ENCODE results near the gene PTMA.

Gene PTMA

DNA sequence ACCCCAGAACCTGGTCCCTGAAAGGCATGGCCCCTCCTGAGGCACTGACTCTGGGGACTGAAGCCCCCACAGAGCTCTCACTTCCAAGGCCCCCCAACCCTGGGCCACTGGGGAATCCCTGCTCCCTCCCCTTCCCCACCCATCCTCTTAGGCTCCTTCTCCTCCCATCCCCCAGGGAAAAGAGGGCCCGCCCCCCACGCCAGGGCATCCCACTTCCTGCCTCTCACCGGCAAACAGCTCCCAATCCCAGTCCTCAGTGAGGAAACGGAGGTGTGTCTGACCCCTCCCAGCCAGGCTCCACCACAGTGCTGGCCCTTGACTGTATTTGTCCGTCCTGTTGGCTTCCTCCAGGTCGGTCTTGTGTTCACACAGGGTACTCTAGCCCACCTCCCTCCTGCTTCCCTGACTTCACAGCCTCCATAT lies 35.0 kb upstream of the PTMA start:
- DNase-seq (ENCODE audit: low read depth, low spot score) = no peak
- no peak overlapping the region for H3K4me3 ChIP-seq (ENCODE audit: low read length)

DNA sequence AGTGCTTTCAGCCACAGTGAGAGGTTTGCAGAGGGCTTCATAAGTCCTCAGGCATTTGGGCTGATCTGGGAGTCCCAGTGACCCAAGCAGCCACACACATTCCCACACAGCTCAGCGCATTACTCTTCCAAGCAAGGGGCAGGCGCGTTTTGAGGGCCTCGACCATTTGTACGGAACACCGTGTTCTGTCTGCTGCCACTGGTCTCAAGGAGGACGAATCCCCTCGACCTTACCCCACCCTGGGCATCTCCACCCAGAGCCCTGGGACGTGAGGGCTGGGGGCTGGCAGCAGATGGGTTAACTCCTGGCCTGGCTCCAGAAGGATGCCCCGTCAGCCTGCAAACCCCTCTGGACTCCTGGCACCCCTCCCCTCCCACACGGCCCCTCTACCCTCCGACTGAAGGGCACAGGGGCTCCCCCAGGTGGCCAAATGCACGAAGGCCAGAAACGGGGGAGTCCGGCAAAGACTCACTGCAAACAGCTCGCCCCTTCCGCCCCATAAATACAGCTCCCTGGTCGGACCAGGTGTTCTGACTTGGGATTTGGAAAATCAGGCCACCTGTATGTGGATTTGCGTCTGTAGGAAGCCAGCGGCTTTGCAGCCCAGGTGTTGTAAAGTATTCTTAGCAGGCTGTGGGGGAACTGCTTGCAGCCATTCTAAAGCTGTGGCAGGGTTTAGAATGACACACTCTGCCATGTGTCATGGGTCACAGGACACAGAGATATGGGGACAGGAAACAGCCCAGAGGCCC lies 33.6 kb upstream of the PTMA start:
- H3K4me3 ChIP-seq (ENCODE audit: low read length) = no peak overlapping the region
- DNase-seq (ENCODE audit: low read depth, low spot score) = peak; percentile 35

DNA sequence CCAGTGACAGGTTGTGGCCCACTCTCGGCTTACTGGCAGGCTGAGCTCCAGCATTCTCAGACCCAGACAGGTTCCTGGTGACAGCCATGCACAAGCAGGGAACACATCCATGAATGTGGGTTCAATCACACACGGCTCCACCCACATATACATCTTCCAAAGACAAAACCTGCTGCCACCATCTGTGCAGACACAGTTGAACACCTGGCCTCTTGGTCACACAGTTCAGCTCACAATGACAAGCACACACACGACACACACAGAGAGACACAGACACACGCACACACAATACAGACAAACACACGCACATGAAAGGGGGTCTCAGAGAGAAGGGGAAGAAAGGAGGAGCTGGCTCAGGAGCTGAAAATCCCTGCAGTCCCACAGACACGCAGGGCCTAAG lies 32.1 kb upstream of the PTMA start:
- no peak for DNase-seq (ENCODE audit: low read depth, low spot score)
- no peak overlapping the region for H3K4me3 ChIP-seq (ENCODE audit: low read length)

DNA sequence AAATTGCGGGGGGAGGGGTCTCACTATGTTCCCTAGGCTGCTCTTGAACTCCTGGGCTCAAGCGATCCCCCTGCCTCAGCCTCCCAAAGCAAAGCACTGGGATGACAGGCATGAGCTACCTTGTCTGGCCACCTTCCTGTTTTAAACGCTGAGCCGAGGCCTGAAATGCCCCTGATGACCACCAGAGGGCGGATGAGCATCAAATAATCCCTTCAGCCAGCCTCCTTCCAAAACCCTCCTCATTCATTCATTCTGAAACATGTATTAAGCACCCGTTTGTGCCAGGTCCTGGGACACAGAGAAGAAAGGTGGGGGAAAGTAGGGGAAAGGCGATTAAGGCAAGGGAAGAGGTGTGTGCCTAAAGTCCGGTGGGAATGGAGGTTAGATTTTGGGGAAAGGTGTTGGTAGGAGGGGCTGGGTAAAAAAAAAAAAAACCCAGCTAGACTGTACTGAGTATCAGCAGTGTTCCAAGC lies 30.7 kb upstream of the PTMA start:
- no peak overlapping the region for H3K4me3 ChIP-seq (ENCODE audit: low read length)
- peak; percentile 82 for DNase-seq (ENCODE audit: low read depth, low spot score)

DNA sequence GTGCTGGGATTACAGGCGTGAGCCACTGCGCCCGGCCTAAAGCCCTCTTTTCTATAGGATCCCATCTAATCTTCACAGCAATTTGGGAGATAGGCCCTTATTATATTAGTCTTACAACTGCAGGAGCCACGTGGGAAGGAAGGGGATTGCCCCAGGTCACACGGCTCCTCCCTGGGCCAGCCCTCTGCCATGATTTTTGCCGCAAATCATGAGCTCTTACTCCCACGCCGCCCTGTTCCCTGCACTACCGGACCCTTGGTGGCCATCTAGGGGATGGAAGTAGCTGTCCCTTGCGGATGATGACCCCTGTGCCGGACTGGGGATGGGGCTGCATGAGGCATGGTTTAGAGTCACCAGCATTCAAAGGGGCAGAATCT lies 28.4 kb upstream of the PTMA start:
- H3K4me3 ChIP-seq (ENCODE audit: low read length) = no peak overlapping the region
- no peak for DNase-seq (ENCODE audit: low read depth, low spot score)

DNA sequence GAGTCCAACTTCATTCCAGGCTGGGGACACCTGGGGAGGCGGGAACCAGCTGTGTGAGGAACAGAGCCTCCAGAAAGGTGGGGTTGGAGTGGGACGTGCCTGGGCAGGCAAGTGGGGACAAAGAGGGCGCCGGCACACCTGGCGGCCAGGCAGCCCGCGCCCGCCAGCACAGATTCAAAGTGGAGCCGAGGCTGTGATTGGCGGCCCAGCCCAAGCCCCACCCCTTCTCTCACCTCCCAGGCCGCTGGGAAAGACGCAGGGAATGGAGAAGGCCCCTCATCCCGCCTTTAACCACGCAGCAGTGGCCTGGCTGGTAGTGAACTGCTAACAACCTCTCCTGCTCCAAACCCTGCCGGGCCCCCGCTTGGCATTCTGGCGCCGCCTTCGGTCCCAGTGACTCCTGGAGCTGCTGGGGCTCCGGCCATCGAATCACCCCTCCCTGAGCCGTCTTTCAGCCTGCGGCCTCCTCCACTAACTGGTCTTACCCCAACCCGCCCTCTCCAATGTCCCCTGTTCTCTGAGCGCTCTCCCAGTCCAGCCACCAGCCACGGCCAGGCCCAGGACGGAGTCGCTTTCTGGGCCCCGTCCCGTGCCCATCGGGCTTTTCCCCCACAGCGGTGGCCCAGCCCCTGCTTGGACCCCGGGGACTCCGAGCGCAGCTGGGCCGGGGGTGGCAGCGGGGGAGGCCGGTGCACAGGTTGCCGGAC lies 27.9 kb upstream of the PTMA start:
- H3K4me3 ChIP-seq (ENCODE audit: low read length) = no peak overlapping the region
- DNase-seq (ENCODE audit: low read depth, low spot score) = no peak

DNA sequence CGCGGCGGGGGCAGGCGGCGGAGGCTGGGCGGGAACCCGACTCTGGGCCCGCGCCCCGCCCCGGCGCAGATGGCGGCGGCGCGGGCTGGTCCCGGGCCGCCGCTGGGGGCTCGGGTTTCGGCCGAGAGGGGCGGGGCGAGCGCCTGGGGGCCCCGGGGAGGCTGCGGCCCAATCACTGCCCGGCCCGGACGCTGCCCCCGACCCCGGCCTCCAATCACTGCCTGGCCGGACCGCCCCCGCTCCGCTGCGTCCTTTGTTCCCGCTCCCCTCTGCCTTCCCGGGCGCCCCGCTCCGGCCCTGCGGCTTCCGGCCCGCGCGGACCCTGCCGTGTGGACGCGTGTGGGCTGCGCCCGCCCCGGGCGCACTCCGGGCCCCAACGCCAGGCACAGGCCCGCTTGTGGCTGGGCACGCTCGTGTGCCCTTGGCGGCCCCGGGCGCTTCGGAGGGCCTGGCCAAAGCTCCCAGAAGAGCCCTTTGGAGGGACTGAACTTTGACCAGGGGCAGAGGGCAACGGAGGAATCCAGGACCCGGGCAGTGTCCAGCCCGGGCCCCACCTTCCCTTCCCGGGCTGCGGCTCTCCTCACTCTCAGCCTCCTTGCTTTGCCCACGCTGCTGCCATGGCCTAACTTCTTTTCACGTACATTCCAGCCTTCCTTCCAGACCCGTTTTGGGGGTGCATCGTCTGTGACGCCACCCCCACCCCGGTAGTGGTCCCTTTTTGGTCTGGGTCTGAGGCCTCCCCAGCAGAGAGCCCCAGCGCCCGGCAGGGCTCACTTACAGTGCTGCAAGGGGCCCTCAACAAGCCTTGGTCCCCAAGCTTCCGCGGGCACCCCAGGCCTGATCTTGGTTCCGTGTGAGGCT lies 27.1 kb upstream of the PTMA start:
- no peak for DNase-seq (ENCODE audit: low read depth, low spot score)
- H3K4me3 ChIP-seq (ENCODE audit: low read length) = no peak overlapping the region

DNA sequence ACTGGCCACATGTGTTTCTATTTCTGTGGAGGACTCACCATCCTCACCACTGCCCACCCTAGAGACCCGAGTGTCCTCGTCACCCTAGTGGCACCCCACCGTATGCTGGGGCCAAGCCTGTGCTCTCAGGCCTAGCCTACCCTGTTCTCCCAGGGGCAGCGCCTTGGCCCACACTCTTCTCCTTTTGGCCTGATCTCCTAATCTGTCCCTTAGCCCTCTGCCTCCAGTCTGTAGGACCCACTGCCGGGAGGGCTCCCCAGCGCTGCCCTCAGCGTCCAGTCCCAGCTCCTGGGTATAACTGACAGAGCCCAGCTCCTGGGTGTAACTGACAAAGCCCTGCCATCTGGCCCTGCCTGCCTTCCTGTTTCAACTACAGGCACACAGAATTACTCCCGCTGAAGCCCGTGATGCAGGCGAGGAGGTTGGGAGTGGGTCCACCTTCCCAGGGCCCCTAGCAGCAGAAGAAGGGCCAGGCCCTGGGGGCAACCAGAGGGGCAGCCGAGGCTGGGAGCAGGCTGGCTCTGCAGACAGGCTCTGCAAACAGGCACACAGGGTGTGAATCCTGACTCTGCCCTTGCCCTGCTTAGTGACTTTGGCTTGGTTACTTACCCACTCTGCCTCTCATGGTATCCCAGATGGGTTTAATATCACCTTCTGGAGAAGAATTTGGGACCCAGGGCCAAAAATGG lies 25.6 kb upstream of the PTMA start:
- no peak overlapping the region for H3K4me3 ChIP-seq (ENCODE audit: low read length)
- no peak for DNase-seq (ENCODE audit: low read depth, low spot score)

DNA sequence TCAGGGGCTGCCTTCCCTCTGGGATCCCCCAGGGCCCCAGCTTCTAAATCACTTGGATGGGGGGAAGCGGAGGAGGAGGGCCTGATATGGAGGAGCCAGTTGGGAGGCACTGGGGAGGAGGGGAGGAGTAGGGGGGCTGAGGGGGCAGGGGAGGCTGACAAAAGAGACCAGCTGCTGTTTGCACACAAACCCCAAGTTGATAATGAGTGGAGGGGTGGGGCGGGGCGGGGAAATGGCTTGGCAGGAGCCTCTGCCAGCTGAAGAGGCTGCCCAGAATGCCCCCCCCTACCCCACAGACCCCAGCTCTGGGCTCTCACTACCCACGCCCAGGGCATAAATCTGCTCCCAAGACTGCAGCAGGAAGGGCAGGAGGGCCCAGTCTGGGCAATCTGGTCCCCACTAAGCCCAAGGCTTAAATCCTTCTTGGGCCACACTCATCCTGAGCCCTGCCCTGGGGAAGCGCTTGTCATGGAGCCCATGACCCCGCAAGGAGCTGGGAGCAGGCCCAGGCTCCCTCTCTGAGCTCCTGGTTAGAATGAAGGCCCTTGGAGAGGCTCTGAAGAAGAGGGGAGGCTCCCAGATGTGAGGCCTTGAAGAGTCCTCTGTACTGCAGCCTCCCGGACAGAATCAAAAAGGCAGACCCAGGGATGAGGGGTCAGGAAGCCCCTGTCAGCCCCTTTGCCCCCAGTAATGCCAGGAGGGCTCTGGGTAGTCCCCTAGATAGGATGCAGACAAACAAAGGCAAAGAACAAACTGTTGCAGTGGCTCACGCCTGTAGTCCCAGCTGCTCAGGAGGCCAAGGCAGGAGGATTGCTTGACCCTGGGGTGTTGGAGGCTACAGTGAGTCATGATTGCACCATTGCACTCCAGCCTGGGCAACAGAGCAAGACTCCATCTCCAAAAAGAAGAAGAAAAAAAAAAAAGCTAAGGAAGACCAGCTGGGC lies 24.8 kb upstream of the PTMA start:
- peak overlapping the region; percentile 32 for H3K4me3 ChIP-seq (ENCODE audit: low read length)
- no peak for DNase-seq (ENCODE audit: low read depth, low spot score)

DNA sequence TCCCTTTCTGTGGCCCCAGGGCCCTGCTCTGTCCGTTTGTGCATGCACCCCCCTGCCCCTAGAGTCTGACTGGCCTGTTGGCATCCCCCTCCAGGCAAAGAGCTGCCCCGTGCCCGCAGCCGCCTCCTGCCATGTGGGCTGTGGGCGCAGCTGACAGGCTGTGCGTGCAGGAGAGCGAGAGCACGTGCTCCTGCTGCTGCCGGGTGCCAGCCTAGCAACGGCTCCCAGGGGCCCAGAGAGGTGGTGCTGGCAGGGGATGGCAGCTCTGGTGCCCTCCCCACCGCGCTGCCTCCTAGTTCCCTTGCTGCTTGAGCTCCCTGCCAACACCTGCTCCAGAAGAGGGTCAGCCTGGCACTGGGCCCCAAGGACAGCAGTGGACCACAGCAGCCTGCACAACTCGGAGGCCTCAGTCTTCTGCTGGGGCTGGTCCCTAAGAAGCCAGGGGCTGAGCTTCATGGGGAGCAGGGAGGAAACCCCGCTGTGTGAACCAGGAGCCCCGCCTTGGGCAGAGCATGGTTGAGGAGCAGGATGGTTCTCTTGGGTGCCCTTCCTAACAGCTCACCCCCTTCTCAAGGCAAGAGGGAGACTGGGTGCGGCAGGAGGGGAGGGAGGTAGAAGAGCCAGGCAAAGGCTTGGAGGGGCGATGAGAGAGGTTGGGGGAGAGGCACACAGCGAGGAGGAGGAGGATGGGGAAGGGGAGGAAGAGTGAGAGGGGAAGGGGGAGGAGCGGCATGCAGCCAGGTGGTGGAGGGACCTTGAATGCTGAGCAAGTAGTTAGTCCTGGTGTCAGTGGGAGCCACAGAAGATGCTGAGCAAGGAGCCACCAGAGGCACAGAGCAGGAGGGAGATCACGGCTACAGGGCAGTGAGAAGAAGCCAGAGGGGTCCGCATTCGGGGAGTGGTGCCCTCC lies 23.8 kb upstream of the PTMA start:
- H3K4me3 ChIP-seq (ENCODE audit: low read length) = peak overlapping the region; percentile 46
- DNase-seq (ENCODE audit: low read depth, low spot score) = peak; percentile 74

DNA sequence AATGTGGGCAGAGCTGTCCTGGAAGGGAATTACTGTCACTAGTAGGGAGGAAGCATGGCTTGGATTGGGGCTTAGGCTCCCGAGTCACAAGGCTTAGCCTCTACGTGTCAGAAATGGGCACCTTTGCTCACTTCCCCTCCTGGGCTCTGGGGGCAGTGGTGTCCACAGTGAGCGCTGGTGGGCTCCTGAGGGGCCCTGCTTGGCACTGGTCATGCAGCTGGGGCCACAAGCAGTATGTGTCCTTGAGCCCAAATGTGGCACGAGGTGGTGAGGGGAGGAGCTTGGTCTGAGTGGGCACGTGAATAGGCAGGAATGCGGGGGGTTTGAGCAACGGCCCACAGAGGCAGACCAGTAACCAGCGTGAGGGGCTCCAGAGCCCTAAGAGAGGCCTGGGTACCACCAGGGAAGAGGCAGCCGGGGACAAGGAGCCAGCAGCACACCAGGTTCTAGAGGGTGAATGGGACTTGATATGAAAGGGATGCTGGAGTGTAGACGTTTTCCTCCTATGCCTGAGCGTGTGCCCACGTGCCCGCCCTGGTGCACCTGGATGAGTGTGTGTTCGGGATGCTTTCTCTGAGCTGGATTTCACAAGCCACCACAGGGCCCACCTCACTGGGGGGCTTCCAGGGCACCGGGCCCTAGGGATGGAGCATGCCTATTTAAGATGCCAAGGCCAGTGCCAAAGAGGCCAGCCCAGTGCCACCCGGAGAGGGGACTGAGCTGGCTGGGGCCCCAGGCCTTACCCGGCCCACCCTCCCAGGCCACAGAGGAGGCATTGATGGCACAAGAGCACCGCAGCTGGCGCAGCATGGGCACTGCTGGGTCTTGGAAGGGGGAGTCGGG lies 22.8 kb upstream of the PTMA start:
- peak; percentile 40 for DNase-seq (ENCODE audit: low read depth, low spot score)
- H3K4me3 ChIP-seq (ENCODE audit: low read length) = peak overlapping the region; percentile 46

DNA sequence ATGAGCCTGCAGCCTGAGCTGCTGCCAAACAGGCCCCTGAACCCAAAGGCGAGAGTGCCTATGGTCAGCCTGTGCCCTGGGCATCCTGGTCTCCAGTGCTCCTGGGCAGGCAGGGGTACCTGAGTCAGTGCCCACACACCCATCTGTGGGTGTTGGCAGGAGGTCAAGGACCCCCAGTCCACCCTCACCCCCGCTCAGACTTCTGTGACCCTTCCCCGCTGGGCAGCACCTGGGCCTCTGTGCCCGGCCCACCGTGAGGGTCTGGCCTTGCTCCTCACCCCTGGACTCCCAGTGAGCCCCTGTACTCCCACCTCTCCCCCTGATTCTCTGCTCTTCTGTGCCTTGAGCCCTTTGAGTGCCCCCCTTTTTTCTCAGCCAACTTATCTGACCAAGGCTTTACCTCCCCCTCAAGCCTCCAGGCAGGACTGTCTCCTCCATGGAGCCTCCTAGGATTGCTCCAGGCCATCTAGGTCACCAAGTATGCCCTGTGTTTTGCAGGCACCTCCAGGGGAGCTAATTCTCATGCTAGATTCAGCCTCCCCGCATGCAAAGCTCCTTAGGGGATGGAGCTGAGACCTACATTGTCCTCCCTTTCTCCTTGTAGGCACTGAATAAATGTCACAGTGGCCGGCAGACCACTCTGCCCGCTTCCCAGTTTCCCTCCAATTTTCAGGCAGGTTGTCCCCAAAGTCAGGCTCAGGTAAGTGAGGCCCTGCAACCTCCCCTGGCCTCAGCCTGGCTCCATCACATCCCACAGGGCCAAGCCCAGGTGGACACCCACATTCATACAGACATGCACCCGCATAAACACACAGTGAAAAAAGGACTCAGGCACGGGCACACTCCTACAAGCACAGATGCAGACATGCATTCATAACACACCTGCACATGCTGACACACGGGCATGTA lies 21.9 kb upstream of the PTMA start:
- DNase-seq (ENCODE audit: low read depth, low spot score) = no peak
- no peak overlapping the region for H3K4me3 ChIP-seq (ENCODE audit: low read length)

DNA sequence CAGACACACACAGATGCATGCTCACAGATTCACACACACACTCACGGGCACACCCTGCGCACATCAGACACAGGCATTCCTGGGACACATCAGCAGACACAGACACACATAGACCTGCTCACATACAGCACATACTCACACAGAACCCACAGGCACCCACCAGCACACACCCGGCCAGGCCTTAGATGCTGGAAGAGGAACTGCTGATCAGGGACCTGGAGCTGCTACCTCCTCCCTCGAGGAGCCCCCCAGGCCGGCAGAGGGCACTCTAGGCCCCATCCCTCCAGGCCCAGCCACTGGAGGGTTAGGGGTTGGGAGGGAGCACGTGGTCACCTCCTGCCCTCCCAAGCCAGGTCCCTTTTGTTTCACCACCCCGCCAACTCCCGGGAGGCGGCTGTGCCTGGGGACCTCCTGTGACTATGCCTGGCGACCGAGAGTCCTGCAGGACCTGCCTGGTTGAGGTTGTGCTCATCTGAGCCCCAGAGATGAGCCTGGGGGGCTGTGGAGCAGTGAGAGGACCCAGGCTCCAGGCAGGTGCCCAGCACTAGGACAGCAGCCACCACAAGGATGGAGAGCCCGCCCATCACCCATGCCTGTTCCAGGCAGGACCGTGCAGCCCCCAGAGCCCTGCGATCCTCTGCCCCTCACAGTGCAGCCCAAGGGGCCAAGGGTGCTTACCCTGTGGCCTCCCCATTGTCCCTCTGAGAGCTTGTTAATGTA lies 21.0 kb upstream of the PTMA start:
- H3K4me3 ChIP-seq (ENCODE audit: low read length) = no peak overlapping the region; the same call in 1 of the 2 replicates
- peak; percentile 54 for DNase-seq (ENCODE audit: low read depth, low spot score)

DNA sequence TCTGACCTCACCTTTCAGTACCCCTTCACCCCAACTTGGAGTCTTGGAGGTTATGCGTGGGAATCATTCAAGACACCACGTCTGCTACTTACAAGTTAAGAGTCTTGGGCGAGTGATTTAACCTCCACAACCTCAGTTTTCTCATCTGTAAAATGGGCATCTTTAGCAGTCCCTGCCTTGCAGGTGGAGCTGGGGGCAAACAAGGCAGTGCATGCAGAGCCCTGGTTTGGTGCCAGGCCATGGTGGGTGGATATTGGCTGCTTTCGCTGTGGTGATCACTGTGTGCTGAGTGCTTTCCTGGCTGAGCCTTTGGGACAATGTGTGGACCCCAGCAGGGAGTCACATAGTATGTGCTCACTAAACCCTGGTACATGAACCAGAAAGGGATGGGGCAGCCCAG lies 20.4 kb upstream of the PTMA start:
- no peak for DNase-seq (ENCODE audit: low read depth, low spot score)
- no peak overlapping the region for H3K4me3 ChIP-seq (ENCODE audit: low read length)

DNA sequence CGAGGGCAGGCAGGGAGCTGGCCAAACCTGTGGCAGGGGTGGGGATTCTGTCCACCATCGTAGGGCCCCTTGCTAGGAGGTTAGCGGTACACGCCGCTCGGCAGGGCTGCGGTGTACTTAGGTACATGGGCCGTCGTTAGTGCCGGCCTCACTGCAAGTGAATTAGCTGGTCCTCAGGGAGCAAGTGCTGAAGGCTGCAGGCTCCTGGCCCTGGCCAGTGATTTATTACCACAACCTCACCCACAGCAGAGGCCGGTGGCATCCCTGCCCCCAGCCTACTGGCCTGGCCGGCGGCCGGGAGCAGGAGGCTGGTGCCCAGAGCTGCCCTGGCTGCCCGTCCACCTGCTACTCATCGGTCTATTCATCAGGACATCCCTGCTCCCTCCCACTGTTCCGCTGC lies 19.6 kb upstream of the PTMA start:
- no peak overlapping the region for H3K4me3 ChIP-seq (ENCODE audit: low read length)
- no peak for DNase-seq (ENCODE audit: low read depth, low spot score)

All from Jurkat, Clone E6-1 (cell line).